ENCODE measurements around the gene TMEM8B. TPM values are rescaled to one million over a fixed set of nuclear protein-coding genes. Genes with fewer than 3 reads are reported as not detected.
"Not testable (repeated sequence)": the region's sequence is repeated elsewhere in the genome, so short reads cannot be mapped to it uniquely, and the experiment has no call there.

TMEM8B gene
- polyA plus RNA-seq, 1 experiment = 5.6 TPM

- H3K36me3 ChIP-seq (ENCODE audit: control insufficient read depth, insufficient read depth, low read length) = no peaks in the 10 kb centered on the region
- CTCF ChIA-PET = interaction anchor here (1.0 to 7.8 kb wide), 7 partner anchors 10 to 117 kb away, joined by 3 to 38 read pairs (median 7); partner anchors contain the start of genes HINT2 and HRCT1
- H3K27me3 ChIP-seq (ENCODE audit: control insufficient read depth, insufficient read depth, low read length) = peaks cover 10% of the 10 kb centered on the region
- no peak overlapping the region for H3K4me3 ChIP-seq (ENCODE audit: low read depth, low read length)
- TF ChIP-seq CTCF (IDR thresholded peaks at IDR 0.05; ENCODE audit: insufficient read depth, low read depth, low read length) = no peak
- no peak for DNase-seq (ENCODE audit: low read depth)
- POLR2A ChIA-PET = no interaction called here
These were observed 62.6 kb downstream of the TMEM8B start for GRCh38 chr9:35891646-35892045.

- Histone ChIP-seq H3K27me3 (ENCODE audit: control insufficient read depth, insufficient read depth, low read length) (peaks cover 10% of the 10 kb centered on the region), H3K4me3 (ENCODE audit: low read depth, low read length) (no peak overlapping the region), H3K36me3 (ENCODE audit: control insufficient read depth, insufficient read depth, low read length) (no peaks in the 10 kb centered on the region)
- ChIA-PET CTCF (interaction anchor here (1.0 to 7.8 kb wide), 6 partner anchors 10 to 117 kb away, joined by 3 to 38 read pairs (median 8); partner anchors contain the start of gene HRCT1), POLR2A (no interaction called here)
- DNase-seq (ENCODE audit: low read depth) = no peak
- TF ChIP-seq CTCF (IDR thresholded peaks at IDR 0.05; ENCODE audit: insufficient read depth, low read depth, low read length) = no peak
These were observed 63.0 kb downstream of the TMEM8B start for GRCh38 chr9:35892051-35892450.

- CTCF ChIA-PET = interaction anchor here (1.0 to 1.9 kb wide), 4 partner anchors 11 to 106 kb away, joined by 4 to 8 read pairs (median 6); no protein-coding TSS in a partner anchor
- H3K27me3 ChIP-seq (ENCODE audit: control insufficient read depth, insufficient read depth, low read length) = peaks cover 7% of the 10 kb centered on the region; the same call in 1 of the 2 replicates
- no peak for TF ChIP-seq CTCF (IDR thresholded peaks at IDR 0.05; ENCODE audit: insufficient read depth, low read depth, low read length)
- no peak overlapping the region for H3K4me3 ChIP-seq (ENCODE audit: low read depth, low read length)
- H3K36me3 ChIP-seq (ENCODE audit: control insufficient read depth, insufficient read depth, low read length) = no peaks in the 10 kb centered on the region
- DNase-seq (ENCODE audit: low read depth) = no peak
- POLR2A ChIA-PET = no interaction called here
These were observed 67.5 kb downstream of the TMEM8B start for GRCh38 chr9:35896570-35896969.

- DNase-seq (ENCODE audit: low read depth); H3K4me3 ChIP-seq (ENCODE audit: low read depth, low read length); H3K27me3 ChIP-seq (ENCODE audit: control insufficient read depth, insufficient read depth, low read length); H3K36me3 ChIP-seq (ENCODE audit: control insufficient read depth, insufficient read depth, low read length): not testable (repeated sequence)
- ChIA-PET CTCF (interaction anchor here (0.7 to 1.9 kb wide), 6 partner anchors 11 to 191 kb away, joined by 3 to 8 read pairs (median 4); no protein-coding TSS in a partner anchor), POLR2A (interaction anchor here (0.7 kb wide), 1 partner anchor 752 kb away, joined by 3 read pairs; no protein-coding TSS in a partner anchor)
These were observed 68.5 kb downstream of the TMEM8B start for GRCh38 chr9:35897376-35898099.

- no peaks in the 10 kb centered on the region for H3K36me3 ChIP-seq (ENCODE audit: control insufficient read depth, insufficient read depth, low read length)
- peaks cover 7% of the 10 kb centered on the region; the same call in 1 of the 2 replicates for H3K27me3 ChIP-seq (ENCODE audit: control insufficient read depth, insufficient read depth, low read length)
- DNase-seq (ENCODE audit: low read depth) = no peak
- ChIA-PET CTCF (interaction anchor here (0.7 to 1.9 kb wide), 9 partner anchors 12 to 192 kb away, joined by 3 to 8 read pairs (median 4); no protein-coding TSS in a partner anchor), POLR2A (interaction anchor here (0.6 to 0.7 kb wide), 2 partner anchors 9 to 751 kb away, joined by 3 read pairs; no protein-coding TSS in a partner anchor)
- TF ChIP-seq CTCF (IDR thresholded peaks at IDR 0.05; ENCODE audit: insufficient read depth, low read depth, low read length) = no peak
- no peak overlapping the region for H3K4me3 ChIP-seq (ENCODE audit: low read depth, low read length)
These were observed 69.3 kb downstream of the TMEM8B start for GRCh38 chr9:35898337-35898736.

Measured in BJ (cell line).